ENCODE data around the gene EHMT1. TPM values are rescaled to one million over a fixed set of nuclear protein-coding genes. Genes with fewer than 3 reads are reported as not detected.
"Not testable (repeated sequence)": the region's sequence is repeated elsewhere in the genome, so short reads cannot be mapped to it uniquely, and the experiment has no call there.

Gene EHMT1
- total RNA-seq, 5 donors from 2014 or later (not counting 1 experiment from before 2014, with no cell fraction given), result 113 to 124 (median 121) TPM

- H3K27me3 ChIP-seq (replicated peaks in 1 of 2; ENCODE audit: control insufficient read depth in 2 of 2, extremely low read depth in 1 of 2, insufficient read depth in 2 of 2, low read length in 1 of 2); H3K27me3 Mint-ChIP-seq; H3K27ac ChIP-seq (ENCODE audit: low read length); H3K27ac Mint-ChIP-seq; H3K4me3 Mint-ChIP-seq; H3K9me3 ChIP-seq; H3K9me3 Mint-ChIP-seq; DNase-seq; ATAC-seq (replicated peaks in 1 of 4); CTCF ChIA-PET; H3K4me3 ChIP-seq (ENCODE audit: control insufficient read depth in 1 of 2, extremely low read depth in 1 of 2, low read length in 1 of 2); POLR2A ChIA-PET: not testable (repeated sequence)
- Mint-ChIP-seq H3K4me1 (peaks cover 15 to 21% (median 20%) of the 10 kb centered on the region in 3 donors), H3K36me3 (peaks cover 24% of the 10 kb centered on the region)
- peaks cover 2 to 10% of the 10 kb centered on the region in 2 experiments for H3K4me1 ChIP-seq (ENCODE audit: control insufficient read depth in 1 of 2, extremely low read depth in 1 of 2, insufficient read depth in 2 of 2, low read length in 2 of 2)
- WGBS (ENCODE audit: insufficient coverage), result 96% methylated on average over 27 of the region's 69 CpGs
- H3K36me3 ChIP-seq (ENCODE audit: control insufficient read depth in 2 of 2, extremely low read depth in 1 of 2, insufficient read depth in 1 of 2, low read length in 1 of 2), result peaks cover 19 to 50% of the 10 kb centered on the region in 2 donors
These were observed 191.1 kb downstream of the EHMT1 start for GRCh38 chr9:137809726-137810450.

- Histone ChIP-seq H3K9me3 (no peaks in the 10 kb centered on the region), H3K27ac (ENCODE audit: low read length) (no peak overlapping the region), H3K4me1 (ENCODE audit: control insufficient read depth in 1 of 2, extremely low read depth in 1 of 2, insufficient read depth in 2 of 2, low read length in 2 of 2) (peaks cover 2 to 10% of the 10 kb centered on the region in 2 experiments), H3K27me3 (replicated peaks in 1 of 2; ENCODE audit: control insufficient read depth in 2 of 2, extremely low read depth in 1 of 2, insufficient read depth in 2 of 2, low read length in 1 of 2) (no peaks in the 10 kb centered on the region), H3K4me3 (ENCODE audit: control insufficient read depth in 1 of 2, extremely low read depth in 1 of 2, low read length in 1 of 2) (no peak overlapping the region), H3K36me3 (ENCODE audit: control insufficient read depth in 2 of 2, extremely low read depth in 1 of 2, insufficient read depth in 1 of 2, low read length in 1 of 2) (peaks cover 22 to 59% of the 10 kb centered on the region in 2 donors)
- Mint-ChIP-seq H3K36me3 (peaks cover 29% of the 10 kb centered on the region), H3K27ac (no peak overlapping the region), H3K27me3 (no peaks in the 10 kb centered on the region), H3K9me3 (no peaks in the 10 kb centered on the region), H3K4me1 (peaks cover 13 to 19% (median 15%) of the 10 kb centered on the region in 3 donors), H3K4me3 (no peak overlapping the region)
- WGBS (ENCODE audit: insufficient coverage), result 94% methylated on average over 30 of the region's 30 CpGs
- POLR2A ChIA-PET, result no interaction called here
- no peak for DNase-seq
- no peak for ATAC-seq (replicated peaks in 1 of 4)
- CTCF ChIA-PET, result no interaction called here
These were observed 192.6 kb downstream of the EHMT1 start for GRCh38 chr9:137811283-137811870.

- Mint-ChIP-seq H3K27me3 (no peaks in the 10 kb centered on the region), H3K36me3 (peaks cover 34% of the 10 kb centered on the region), H3K4me1 (peaks cover 6 to 9% (median 8%) of the 10 kb centered on the region in 3 donors), H3K9me3 (no peaks in the 10 kb centered on the region), H3K27ac (no peak overlapping the region), H3K4me3 (no peak overlapping the region)
- ChIA-PET POLR2A (interaction anchor here in 1 of 2 donors (0.7 kb wide), 1 partner anchor 120 kb away, joined by 3 read pairs; no protein-coding TSS in a partner anchor), CTCF (no interaction called here)
- Histone ChIP-seq H3K36me3 (ENCODE audit: control insufficient read depth in 2 of 2, extremely low read depth in 1 of 2, insufficient read depth in 1 of 2, low read length in 1 of 2) (peaks cover 25 to 70% of the 10 kb centered on the region in 2 donors), H3K27ac (ENCODE audit: low read length) (no peak overlapping the region), H3K4me3 (ENCODE audit: control insufficient read depth in 1 of 2, extremely low read depth in 1 of 2, low read length in 1 of 2) (no peak overlapping the region), H3K27me3 (replicated peaks in 1 of 2; ENCODE audit: control insufficient read depth in 2 of 2, extremely low read depth in 1 of 2, insufficient read depth in 2 of 2, low read length in 1 of 2) (no peaks in the 10 kb centered on the region), H3K4me1 (ENCODE audit: control insufficient read depth in 1 of 2, extremely low read depth in 1 of 2, insufficient read depth in 2 of 2, low read length in 2 of 2) (peaks cover 2 to 9% of the 10 kb centered on the region in 2 experiments), H3K9me3 (no peaks in the 10 kb centered on the region)
- DNase-seq (no peak), ATAC-seq (replicated peaks in 1 of 4) (no peak)
- WGBS (ENCODE audit: insufficient coverage), result 100% methylated on average over 1 of the region's 9 CpGs
These were observed 193.7 kb downstream of the EHMT1 start for GRCh38 chr9:137812356-137813023.

GRCh38 chr9:137813167-137813566, 194.4 kb downstream of the EHMT1 start:
- no peaks in the 10 kb centered on the region for H3K9me3 Mint-ChIP-seq
- no peak overlapping the region for H3K4me3 ChIP-seq (ENCODE audit: control insufficient read depth in 1 of 2, extremely low read depth in 1 of 2, low read length in 1 of 2)
- H3K27me3 ChIP-seq (replicated peaks in 1 of 2; ENCODE audit: control insufficient read depth in 2 of 2, extremely low read depth in 1 of 2, insufficient read depth in 2 of 2, low read length in 1 of 2), result no peaks in the 10 kb centered on the region
- no peak overlapping the region for H3K4me3 Mint-ChIP-seq
- H3K36me3 ChIP-seq (ENCODE audit: control insufficient read depth in 2 of 2, extremely low read depth in 1 of 2, insufficient read depth in 1 of 2, low read length in 1 of 2), result peaks cover 31 to 74% of the 10 kb centered on the region in 2 donors
- no peak overlapping the region for H3K27ac Mint-ChIP-seq
- DNase-seq (no peak), ATAC-seq (replicated peaks in 1 of 4) (no peak)
- peaks cover 41% of the 10 kb centered on the region for H3K36me3 Mint-ChIP-seq
- ChIA-PET CTCF (no interaction called here), POLR2A (no interaction called here)
- H3K4me1 Mint-ChIP-seq, result peaks cover 0 to 3% (median 3%) of the 10 kb centered on the region in 3 donors
- no peaks in the 10 kb centered on the region for H3K27me3 Mint-ChIP-seq
- no peak overlapping the region for H3K27ac ChIP-seq (ENCODE audit: low read length)
- WGBS (ENCODE audit: insufficient coverage), result 97% methylated on average over 19 of the region's 19 CpGs
- H3K4me1 ChIP-seq (ENCODE audit: control insufficient read depth in 1 of 2, extremely low read depth in 1 of 2, insufficient read depth in 2 of 2, low read length in 2 of 2), result peaks cover 0 to 2% of the 10 kb centered on the region in 2 experiments
- no peaks in the 10 kb centered on the region for H3K9me3 ChIP-seq

GRCh38 chr9:137813651-137814415, 195.0 kb downstream of the EHMT1 start:
- H3K27ac Mint-ChIP-seq, result no peak overlapping the region
- H3K27me3 Mint-ChIP-seq, result no peaks in the 10 kb centered on the region
- H3K27ac ChIP-seq (ENCODE audit: low read length), result no peak overlapping the region
- WGBS (ENCODE audit: insufficient coverage), result 98% methylated on average over 18 of the region's 26 CpGs
- H3K4me3 Mint-ChIP-seq, result no peak overlapping the region
- H3K4me1 Mint-ChIP-seq, result no peaks in the 10 kb centered on the region
- no peaks in the 10 kb centered on the region for H3K9me3 ChIP-seq
- no peak overlapping the region for H3K4me3 ChIP-seq (ENCODE audit: control insufficient read depth in 1 of 2, extremely low read depth in 1 of 2, low read length in 1 of 2)
- DNase-seq (no peak), ATAC-seq (replicated peaks in 1 of 4) (no peak)
- peaks cover 43% of the 10 kb centered on the region for H3K36me3 Mint-ChIP-seq
- POLR2A ChIA-PET, result no interaction called here
- peaks cover 33 to 72% of the 10 kb centered on the region in 2 donors for H3K36me3 ChIP-seq (ENCODE audit: control insufficient read depth in 2 of 2, extremely low read depth in 1 of 2, insufficient read depth in 1 of 2, low read length in 1 of 2)
- H3K4me1 ChIP-seq (ENCODE audit: control insufficient read depth in 1 of 2, extremely low read depth in 1 of 2, insufficient read depth in 2 of 2, low read length in 2 of 2), result no peaks in the 10 kb centered on the region
- CTCF ChIA-PET, result no interaction called here
- no peaks in the 10 kb centered on the region for H3K27me3 ChIP-seq (replicated peaks in 1 of 2; ENCODE audit: control insufficient read depth in 2 of 2, extremely low read depth in 1 of 2, insufficient read depth in 2 of 2, low read length in 1 of 2)
- H3K9me3 Mint-ChIP-seq, result no peaks in the 10 kb centered on the region

- ATAC-seq (replicated peaks in 1 of 4), result no peak
- peaks cover 29 to 68% of the 10 kb centered on the region in 2 donors for H3K36me3 ChIP-seq (ENCODE audit: control insufficient read depth in 2 of 2, extremely low read depth in 1 of 2, insufficient read depth in 1 of 2, low read length in 1 of 2)
- no peaks in the 10 kb centered on the region for H3K4me1 ChIP-seq (ENCODE audit: control insufficient read depth in 1 of 2, extremely low read depth in 1 of 2, insufficient read depth in 2 of 2, low read length in 2 of 2)
- ChIA-PET POLR2A (no interaction called here), CTCF (no interaction called here)
- peaks cover 40% of the 10 kb centered on the region for H3K36me3 Mint-ChIP-seq
- no peaks in the 10 kb centered on the region for H3K27me3 ChIP-seq (replicated peaks in 1 of 2; ENCODE audit: control insufficient read depth in 2 of 2, extremely low read depth in 1 of 2, insufficient read depth in 2 of 2, low read length in 1 of 2)
- no peaks in the 10 kb centered on the region for H3K4me1 Mint-ChIP-seq
- H3K27ac ChIP-seq (ENCODE audit: low read length), result no peak overlapping the region
- no peaks in the 10 kb centered on the region for H3K9me3 ChIP-seq
- H3K4me3 ChIP-seq (ENCODE audit: control insufficient read depth in 1 of 2, extremely low read depth in 1 of 2, low read length in 1 of 2), result no peak overlapping the region
- H3K4me3 Mint-ChIP-seq, result no peak overlapping the region
- DNase-seq, result no peak
- no peaks in the 10 kb centered on the region for H3K9me3 Mint-ChIP-seq
- WGBS (ENCODE audit: insufficient coverage), result over 99% methylated on average over 23 of the region's 23 CpGs
- H3K27ac Mint-ChIP-seq, result no peak overlapping the region
- no peaks in the 10 kb centered on the region for H3K27me3 Mint-ChIP-seq
These were observed 195.6 kb downstream of the EHMT1 start for GRCh38 chr9:137814436-137814835.

Measured in T-cell (primary cell).